B cell (primary cell): ENCODE measurements around the gene ATF6B. TPM values are rescaled to one million over a fixed set of nuclear protein-coding genes. Genes with fewer than 3 reads are reported as not detected.
A peak's percentile ranks its signal among the peaks of the same experiment; 100 is the strongest.

ENCODE experiments used
- ATAC-seq: fragments of 200-7000 bp; cut with Tn5 transposase; one replicate; pipeline ENCODE4 v1.10.0; 2021; ENCODE audit warnings: low read depth, mild to moderate bottlenecking, moderate number of reproducible peaks, moderate library complexity
- CTCF ChIA-PET: fragments of 350-600 bp; sonication (Branson Sonifier 250); formaldehyde crosslinking; loops from one replicate; lab custom pipeline; 2021; ENCODE audit warnings: antibody characterized with exemption, inconsistent platforms; lab: Charles Lee
- POLR2A ChIA-PET: fragments of 350-600 bp; sonication (Branson Sonifier 250); formaldehyde crosslinking; loops from one replicate; lab custom pipeline; 2021; ENCODE audit warnings: antibody characterized with exemption; lab: Charles Lee
- DNase-seq: peaks from one replicate; pipeline ENCODE4 v3.0.0; 2013
- H2AFZ ChIP-seq: 2 replicates; pipeline ENCODE4 v1.6.1; 2012; ENCODE audit warnings: mild to moderate bottlenecking, low read depth, low read length; ENCODE audit not compliant: insufficient read depth, poor library complexity, severe bottlenecking
- H3K27ac ChIP-seq, 2 donors: 1 replicate in 1 of 2; 2 replicates in 1 of 2; pipeline ENCODE4 v1.5.1; 2012 to 2013; ENCODE audit warnings: low read length in 2 of 2, mild to moderate bottlenecking in 2 of 2, moderate library complexity in 1 of 2
- H3K27me3 ChIP-seq, 4 experiments: fragments of 200-600 bp in 1 of 4; sonication (generic) in 1 of 4; replicated peaks in 1 of 4; 1 replicate in 2 of 4; 2 replicates in 2 of 4; pipeline versions ENCODE4 v1.6.1 to v1.7.0; 2013 to 2016; ENCODE audit warnings: low read length in 3 of 4, mild to moderate bottlenecking in 2 of 4, mixed read lengths in 1 of 4, moderate library complexity in 1 of 4; ENCODE audit not compliant: insufficient read depth in 4 of 4, control insufficient read depth in 3 of 4; ENCODE audit errors: control extremely low read depth in 1 of 4
- H3K36me3 ChIP-seq, 2 experiments: replicated peaks in 1 of 2; 1 replicate in 1 of 2; 2 replicates in 1 of 2; pipeline versions ENCODE4 v1.6.1 to v1.7.1; 2013; ENCODE audit warnings: low read length in 1 of 2; ENCODE audit not compliant: insufficient read depth in 2 of 2, control insufficient read depth in 1 of 2; ENCODE audit errors: control extremely low read depth in 1 of 2, extremely low read depth in 1 of 2
- H3K4me1 ChIP-seq, 2 donors: fragments of 200-600 bp in 1 of 2; sonication (generic) in 1 of 2; 1 replicate in 1 of 2; 2 replicates in 1 of 2; pipeline versions ENCODE4 v1.5.1 to v1.6.1; 2013 to 2017; ENCODE audit warnings: low read length in 2 of 2; ENCODE audit not compliant: control insufficient read depth in 2 of 2, insufficient read depth in 2 of 2
- H3K4me2 ChIP-seq: replicated peaks from 2 replicates; pipeline ENCODE3; 2012; ENCODE audit warnings: mild to moderate bottlenecking, low read depth, low read length; ENCODE audit not compliant: poor library complexity, severe bottlenecking
- H3K4me3 ChIP-seq, 5 experiments: fragments of 200-600 bp in 1 of 5; sonication (generic) in 1 of 5; 1 replicate in 3 of 5; 2 replicates in 2 of 5; pipeline versions ENCODE4 v1.5.1 to v1.7.0; 2011 to 2016; ENCODE audit warnings: low read length in 4 of 5, mild to moderate bottlenecking in 4 of 5, low read depth in 2 of 5, control low read depth in 1 of 5, moderate library complexity in 1 of 5; ENCODE audit not compliant: insufficient read depth in 1 of 5; ENCODE audit errors: control extremely low read depth in 1 of 5, extremely low read depth in 1 of 5
- H3K79me2 ChIP-seq: fragments of 200-600 bp; sonication (generic); one replicate; pipeline ENCODE4 v1.6.0; 2016; ENCODE audit warnings: low read length; ENCODE audit not compliant: control insufficient read depth, insufficient read depth
- H3K9ac ChIP-seq: fragments of 200-600 bp; sonication (generic); 2 replicates; pipeline ENCODE4 v1.6.1; 2017; ENCODE audit warnings: mild to moderate bottlenecking, low read length, moderate library complexity
- H3K9me3 ChIP-seq, 3 donors: one replicate each; pipeline versions ENCODE4 v1.6.1 to v1.7.1; 2013; ENCODE audit warnings: low read length in 2 of 3; ENCODE audit not compliant: control insufficient read depth in 2 of 3, insufficient read depth in 1 of 3; ENCODE audit errors: control extremely low read depth in 1 of 3
- H4K20me1 ChIP-seq: 2 replicates; pipeline ENCODE4 v1.6.0; 2012; ENCODE audit warnings: mild to moderate bottlenecking, low read length; ENCODE audit not compliant: insufficient read depth, control insufficient read depth, poor library complexity, severe bottlenecking
- H3K27ac Mint-ChIP-seq: one replicate; pipeline ENCODE4 v1.8.0; 2021; ENCODE audit warnings: mixed read lengths
- H3K27me3 Mint-ChIP-seq: one replicate; pipeline ENCODE4 v1.8.0; 2021; ENCODE audit warnings: mixed read lengths
- H3K4me1 Mint-ChIP-seq: one replicate; pipeline ENCODE4 v1.8.0; 2021; ENCODE audit warnings: mixed read lengths
- H3K4me3 Mint-ChIP-seq: one replicate; pipeline ENCODE4 v1.8.0; 2021; ENCODE audit warnings: mixed read lengths
- H3K9me3 Mint-ChIP-seq: one replicate; pipeline ENCODE4 v1.8.0; 2022; ENCODE audit warnings: mixed read lengths; ENCODE audit not compliant: insufficient read depth
- CTCF ChIP-seq: fragments of 200-600 bp; IDR thresholded peaks from one replicate; pipeline ENCODE4 v1.8.0; 2022; ENCODE audit warnings: antibody characterized with exemption, mild to moderate bottlenecking
- EZH2 ChIP-seq: IDR thresholded peaks from 2 replicates; pipeline ENCODE4 v1.6.1; 2012; ENCODE audit warnings: borderline replicate concordance, low read depth, mild to moderate bottlenecking, moderate library complexity, low read length; ENCODE audit not compliant: insufficient read depth, poor library complexity, severe bottlenecking
- WGBS: methylation state at CpG from one replicate; pipeline ENCODE4 v1.1.5; 2013; ENCODE audit warnings: missing lambda C conversion rate; ENCODE audit not compliant: insufficient coverage; 5-methylcytosine and 5-hydroxymethylcytosine counted together
- intact Hi-C: fragments of 100-400 bp; cut with micrococcal nuclease; formaldehyde crosslinking; loops from one replicate; pipeline ENCODE4 v1.10.0; 2022
- polyA plus RNA-seq: library from polyadenylated mRNA; depleted of rRNA; stranded (reverse); fragments of >200 nt; gene quantifications from 2 replicates; pipeline ENCODE4 v1.2.3, GENCODE V29; 2012
- total RNA-seq, 2 donors: library from RNA; stranded (reverse); fragments of 120-200 nt in 1 of 2; gene quantifications; 1 replicate in 1 of 2; 2 replicates in 1 of 2; pipeline versions ENCODE4 v1.2.3 to v1.2.4, GENCODE V29; 2013 to 2022

Gene ATF6B
- total and polyA plus RNA-seq, 2 donors (not counting 1 experiment from before 2014, with no cell fraction given) = 180 to 201 TPM

- ChIA-PET POLR2A (no interaction called here), CTCF (no interaction called here)
- no peaks in the 10 kb centered on the region for H3K79me2 ChIP-seq
- no peak overlapping the region for H3K27ac ChIP-seq
- H3K4me1 Mint-ChIP-seq = peaks cover 3% of the 10 kb centered on the region
- no peak overlapping the region for H3K9ac ChIP-seq
- intact Hi-C loops = no loop called here
- no peaks in the 10 kb centered on the region for H3K36me3 ChIP-seq
- peaks cover 0 to 16% of the 10 kb centered on the region in 2 donors for H3K4me1 ChIP-seq
- H2AFZ ChIP-seq = no peak overlapping the region
- ATAC-seq = no peak
- peaks cover 40% of the 10 kb centered on the region for H3K27me3 Mint-ChIP-seq
- no peak overlapping the region for H3K4me3 Mint-ChIP-seq
- H3K27me3 ChIP-seq = peaks cover 0 to 37% (median 13%) of the 10 kb centered on the region in 4 experiments
- H4K20me1 ChIP-seq = no peaks in the 10 kb centered on the region
- peak overlapping the region; percentile 47 for H3K4me2 ChIP-seq
- no peak overlapping the region for H3K27ac Mint-ChIP-seq
- H3K4me3 ChIP-seq = peak overlapping the region in 1 of 5 experiments; percentile 3
- 40% methylated on average over 36 of the region's 36 CpGs for WGBS
- peaks cover 0 to 3% (median 0%) of the 10 kb centered on the region in 3 donors for H3K9me3 ChIP-seq
- H3K9me3 Mint-ChIP-seq = no peaks in the 10 kb centered on the region
- TF ChIP-seq CTCF (no peak), EZH2 (no peak)
- DNase-seq = no peak
Observed at GRCh38 chr6:32096087-32096393, 32.0 kb downstream of the ATF6B start.

- Histone ChIP-seq H3K4me2 (peak overlapping the region; percentile 47), H3K4me3 (no peak overlapping the region), H3K9me3 (peaks cover 0 to 3% (median 0%) of the 10 kb centered on the region in 3 donors), H3K27me3 (peaks cover 0 to 37% (median 13%) of the 10 kb centered on the region in 4 experiments), H3K27ac (no peak overlapping the region), H3K9ac (no peak overlapping the region), H3K4me1 (peaks cover 0 to 16% of the 10 kb centered on the region in 2 donors), H3K36me3 (no peaks in the 10 kb centered on the region), H4K20me1 (no peaks in the 10 kb centered on the region), H3K79me2 (no peaks in the 10 kb centered on the region), H2AFZ (no peak overlapping the region)
- Mint-ChIP-seq H3K27me3 (peaks cover 44% of the 10 kb centered on the region), H3K27ac (no peak overlapping the region), H3K4me3 (no peak overlapping the region), H3K4me1 (peaks cover 3% of the 10 kb centered on the region), H3K9me3 (no peaks in the 10 kb centered on the region)
- intact Hi-C loops = no loop called here
- 69% methylated on average over 30 of the region's 30 CpGs for WGBS
- TF ChIP-seq EZH2 (no peak), CTCF (no peak)
- ChIA-PET POLR2A (no interaction called here), CTCF (no interaction called here)
- ATAC-seq = no peak
- DNase-seq = no peak
Observed at GRCh38 chr6:32095338-32096086, 32.5 kb downstream of the ATF6B start.
